NCI-H187 (cell line): ENCODE data around the gene PTCRA.

Source experiments
- DNase-seq, 2 experiments: peaks; one replicate each; lab custom pipeline; 2025; lab: John Stamatoyannopoulos, UW

PTCRA gene

GRCh38 chr6:42971746-42972327, 56.0 kb downstream of the PTCRA start:
- no peak for DNase-seq

GRCh38 chr6:42973926-42974325, 58.1 kb downstream of the PTCRA start:
- no peak for DNase-seq

- no peak for DNase-seq
These were observed 59.2 kb downstream of the PTCRA start for GRCh38 chr6:42974919-42975505.
